Activated CD8-positive, alpha-beta memory T cell treated with anti-CD3 and anti-CD28 coated beads for 4 hours (primary cell): ENCODE data around the gene SLCO4A1.
A peak's percentile ranks its signal among the peaks of the same experiment; 100 is the strongest.

Experiments
- DNase-seq, 2 donors: peaks; one replicate each; pipeline ENCODE4 v3.0.0-alpha.2; 2020; ENCODE audit warnings: low read depth in 2 of 2

Gene SLCO4A1

GRCh38 chr20:62638055-62638570 is 4.2 kb upstream of the SLCO4A1 start:
- DNase-seq, result no peak

GRCh38 chr20:62638679-62639406 is 3.5 kb upstream of the SLCO4A1 start:
- DNase-seq, result no peak

- no peak for DNase-seq
Observed at GRCh38 chr20:62639765-62640164, 2.5 kb upstream of the SLCO4A1 start.

GRCh38 chr20:62640870-62641269 is 1.4 kb upstream of the SLCO4A1 start:
- DNase-seq, result no peak

- no peak for DNase-seq
Observed at GRCh38 chr20:62641321-62642050, 817 bp upstream of the SLCO4A1 start.

GRCh38 chr20:62642666-62643520 is 590 bp downstream of the SLCO4A1 start:
- peak; percentile 49 to 56 for DNase-seq

GRCh38 chr20:62643521-62644043 is 1.3 kb downstream of the SLCO4A1 start:
- DNase-seq, result no peak

GRCh38 chr20:62644044-62644795 is 1.9 kb downstream of the SLCO4A1 start:
- DNase-seq, result no peak

GRCh38 chr20:62644802-62645496 is 2.6 kb downstream of the SLCO4A1 start:
- no peak for DNase-seq

- DNase-seq, result no peak
Observed at GRCh38 chr20:62645613-62646012, 3.3 kb downstream of the SLCO4A1 start.

- DNase-seq, result no peak
Observed at GRCh38 chr20:62646851-62647520, 4.7 kb downstream of the SLCO4A1 start.

GRCh38 chr20:62647521-62648317 is 5.4 kb downstream of the SLCO4A1 start:
- DNase-seq, result no peak

GRCh38 chr20:62648318-62648995 is 6.2 kb downstream of the SLCO4A1 start:
- DNase-seq, result no peak

- DNase-seq, result no peak
Observed at GRCh38 chr20:62649140-62649539, 6.8 kb downstream of the SLCO4A1 start.

- DNase-seq, result no peak
Observed at GRCh38 chr20:62650551-62651284, 8.4 kb downstream of the SLCO4A1 start.

- peak; percentile 46 to 58 for DNase-seq
Observed at GRCh38 chr20:62651285-62652021, 9.2 kb downstream of the SLCO4A1 start.
